ENCODE data around the gene RAET1L. TPM values are rescaled to one million over a fixed set of nuclear protein-coding genes. Genes with fewer than 3 reads are reported as not detected.

RAET1L gene
- total and polyA plus RNA-seq, 10 of the 15 experiments (the other 5 are each of a cell fraction or from before 2014, with no cell fraction given) = not detected

DNA sequence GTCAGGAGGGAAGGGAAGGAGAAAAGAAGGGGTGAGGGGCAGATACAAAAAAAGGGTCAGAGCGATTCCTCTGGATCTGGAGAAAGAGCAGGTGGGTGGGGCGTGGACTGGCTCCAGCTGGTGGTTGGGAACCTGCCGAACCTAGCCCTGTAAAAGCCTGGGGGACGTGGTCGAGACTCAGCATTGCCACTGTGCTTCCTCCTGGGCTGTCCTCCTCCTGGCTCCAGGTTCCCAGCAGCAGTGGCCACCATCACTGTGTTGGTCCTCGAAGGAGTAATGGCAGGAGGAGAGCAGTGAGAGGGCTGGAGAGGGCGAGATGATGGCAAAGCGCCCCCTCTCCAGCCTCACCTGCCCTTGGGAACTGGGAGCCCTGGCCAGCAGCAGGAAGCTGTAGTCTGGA, 3.5 kb upstream of the RAET1L start:
- no peak overlapping the region for H3K4me3 ChIP-seq
- H3K9me3 ChIP-seq (replicated peaks; ENCODE audit: control insufficient read depth, insufficient read depth, low read length) = no peaks in the 10 kb centered on the region
- ChIA-PET POLR2A (no interaction called here), CTCF (no interaction called here), SMC1A (ENCODE audit: uncharacterized antibody, unreplicated experiment) (no interaction called here), RAD21 (ENCODE audit: unreplicated experiment) (no interaction called here)
- TF ChIP-seq EGR1 (IDR thresholded peaks at IDR 0.05; ENCODE audit: borderline replicate concordance in 1 of 2, low read depth in 2 of 2, low read length in 2 of 2) (no peak), ZBTB4 (CRISPR knock-in tag; IDR thresholded peaks at IDR 0.05) (no peak), KDM1A (IDR thresholded peaks at IDR 0.05; ENCODE audit: borderline replicate concordance) (no peak), HDAC2 (IDR thresholded peaks at IDR 0.05) (no peak), PAX5 (IDR thresholded peaks at IDR 0.05; ENCODE audit: borderline replicate concordance, low read depth, low read length) (no peak), YY1 (IDR thresholded peaks at IDR 0.05; ENCODE audit: low read depth, low read length) (no peak), JUNB (IDR thresholded peaks at IDR 0.05) (no peak)
- H3K9ac ChIP-seq (ENCODE audit: control insufficient read depth, insufficient read depth, low read length) = no peak overlapping the region
- no peak overlapping the region for H3K4me2 ChIP-seq (ENCODE audit: control insufficient read depth, insufficient read depth)
- intact Hi-C loops (cut with micrococcal nuclease; ENCODE audit: unreplicated experiment) = no loop called here
- no TSS peak for BruUV-seq (replicated peaks)
- DNase-seq (ENCODE audit: low read depth, low spot score) = no peak
- H3K4me1 ChIP-seq (ENCODE audit: control insufficient read depth, insufficient read depth, low read length) = no peaks in the 10 kb centered on the region; the same call in 1 of the 2 replicates
- no peaks in the 10 kb centered on the region for H4K20me1 ChIP-seq (ENCODE audit: control insufficient read depth, insufficient read depth)
- in situ Hi-C loops (cut with MboI) = no loop called here
- H2AFZ ChIP-seq (ENCODE audit: control insufficient read depth, low read depth, low read length) = no peak overlapping the region
- H3K27me3 ChIP-seq (replicated peaks in 1 of 2; ENCODE audit: control insufficient read depth in 2 of 2, insufficient read depth in 2 of 2, low read length in 1 of 2) = peaks cover 0 to 17% of the 10 kb centered on the region in 2 experiments; a peak in 3 of 4 replicates
- FAIRE-seq = no peak
- H3K36me3 ChIP-seq (ENCODE audit: control insufficient read depth in 2 of 2, insufficient read depth in 2 of 2, low read length in 1 of 2) = no peaks in the 10 kb centered on the region
- no peaks in the 10 kb centered on the region for H3K79me2 ChIP-seq (ENCODE audit: control insufficient read depth, insufficient read depth, low read length)
- no peak for ATAC-seq
- no peak overlapping the region for H3K27ac ChIP-seq (ENCODE audit: control insufficient read depth, insufficient read depth)
- 12% methylated on average over 8 of the region's 8 CpGs for WGBS (ENCODE audit: insufficient coverage, insufficient replicate concordance, low lambda C conversion rate, missing lambda C conversion rate)
